GM23248 (cell line): ENCODE data around the gene PDIK1L. TPM values are rescaled to one million over a fixed set of nuclear protein-coding genes. Genes with fewer than 3 reads are reported as not detected.

Experiments
- DNase-seq: peaks from one replicate; pipeline ENCODE4 v3.0.0-alpha.2; 2015
- H2AFZ ChIP-seq: fragments of 200-600 bp; sonication (generic); 2 replicates; pipeline ENCODE4 v1.6.1; 2016; ENCODE audit warnings: antibody characterized with exemption
- H3F3A ChIP-seq: fragments of 200-600 bp; sonication (generic); 2 replicates; pipeline ENCODE4 v1.6.1; 2016; ENCODE audit warnings: mild to moderate bottlenecking, antibody characterized with exemption, mixed run types; ENCODE audit not compliant: insufficient read depth
- H3K27ac ChIP-seq: fragments of 200-600 bp; sonication (generic); 2 replicates; pipeline ENCODE4 v1.5.1; 2016; ENCODE audit warnings: mild to moderate bottlenecking
- H3K27me3 ChIP-seq: fragments of 200-600 bp; sonication (generic); replicated peaks from 2 replicates; pipeline ENCODE4 v1.6.1; 2016; ENCODE audit warnings: mild to moderate bottlenecking; ENCODE audit not compliant: insufficient read depth
- H3K36me3 ChIP-seq: fragments of 200-600 bp; sonication (generic); 2 replicates; pipeline ENCODE4 v1.6.1; 2016; ENCODE audit warnings: low read depth, mild to moderate bottlenecking
- H3K4me1 ChIP-seq: fragments of 200-600 bp; sonication (generic); 2 replicates; pipeline ENCODE4 v1.6.1; 2016; ENCODE audit warnings: mild to moderate bottlenecking; ENCODE audit not compliant: insufficient read depth
- H3K4me2 ChIP-seq: fragments of 200-600 bp; sonication (generic); one replicate; pipeline ENCODE4 v1.6.1; 2016; ENCODE audit warnings: mild to moderate bottlenecking; ENCODE audit not compliant: unreplicated experiment
- H3K4me3 ChIP-seq: fragments of 200-600 bp; sonication (generic); 2 replicates; pipeline ENCODE4 v1.5.1; 2016; ENCODE audit warnings: mild to moderate bottlenecking
- H3K79me2 ChIP-seq: fragments of 200-600 bp; sonication (generic); 2 replicates; pipeline ENCODE4 v1.6.1; 2016; ENCODE audit warnings: mild to moderate bottlenecking; ENCODE audit not compliant: insufficient read depth
- H3K9ac ChIP-seq: fragments of 200-600 bp; sonication (generic); 2 replicates; pipeline ENCODE4 v1.6.1; 2016; ENCODE audit warnings: mild to moderate bottlenecking
- H3K9me2 ChIP-seq: fragments of 200-600 bp; sonication (generic); 2 replicates; pipeline ENCODE4 v1.6.1; 2016; ENCODE audit warnings: mixed run types, mild to moderate bottlenecking, moderate library complexity; ENCODE audit not compliant: insufficient read depth
- H3K9me3 ChIP-seq: fragments of 200-600 bp; sonication (generic); one replicate; pipeline ENCODE4 v1.6.1; 2017; ENCODE audit warnings: low read depth
- H4K20me1 ChIP-seq: fragments of 200-600 bp; sonication (generic); 2 replicates; pipeline ENCODE4 v1.6.0; 2016; ENCODE audit not compliant: insufficient read depth
- EZH2 ChIP-seq: fragments of 200-600 bp; sonication (generic); IDR thresholded peaks from 2 replicates; pipeline ENCODE4 v1.6.1; 2018; ENCODE audit warnings: antibody characterized with exemption, mild to moderate bottlenecking; ENCODE audit not compliant: insufficient read depth, poor library complexity, severe bottlenecking
- EZH2phosphoT487 ChIP-seq: fragments of 200-600 bp; sonication (generic); IDR thresholded peaks from 2 replicates; pipeline ENCODE4 v1.6.1; 2018; ENCODE audit warnings: antibody characterized with exemption, moderate library complexity, mild to moderate bottlenecking, low read depth; ENCODE audit not compliant: insufficient read depth
- WGBS, 2 experiments: methylation state at CpG; one replicate each; pipeline ENCODE4 v1.1.6; 2015 to 2017; ENCODE audit warnings: low lambda C conversion rate in 2 of 2, low coverage in 1 of 2; ENCODE audit errors: missing lambda C conversion rate in 2 of 2; 5-methylcytosine and 5-hydroxymethylcytosine counted together
- in situ Hi-C: fragments of 300-500 bp; cut with MboI; formaldehyde crosslinking; loops from 2 replicates; pipeline ENCODE4 v1.15.0; 2020
- polyA plus RNA-seq: library from polyadenylated mRNA; unstranded; fragments of >200 nt; fragmentation: Nextera tagmentation; extraction: Ambion mirVana; gene quantifications from 2 replicates; pipeline ENCODE4 v1.2.1, GENCODE V29; 2016
- total RNA-seq: library from RNA; depleted of rRNA; stranded (reverse); fragments of >200 nt; shearing (Covaris generic); gene quantifications from 2 replicates; pipeline ENCODE4 v1.2.3, GENCODE V29; 2014

Gene PDIK1L
- total and polyA plus RNA-seq, 2 experiments from 2014 or later: 3.5 to 6.6 TPM

- H3K4me2 ChIP-seq: no peak within 1 kb of the TSS
- H3K79me2 ChIP-seq: no peaks in the 10 kb centered on the region
- WGBS, 2 experiments: 14 to 16% methylated on average over 9 of the region's 9 CpGs
These were observed 44.2 kb upstream of the PDIK1L start, which contains the start of gene TRIM63 for GRCh38 chr1:26067432-26067911. Gene TRIM63 (minus strand): TSS chr1:26067630. CDS start chr1:26067494, 136 bp downstream.

GRCh38 chr1:26069941-26070295 is 41.7 kb upstream of the PDIK1L start:
- Histone ChIP-seq H3K4me3 (no peak overlapping the region), H3K27me3 (peaks cover 52% of the 10 kb centered on the region)

More at GRCh38 chr1:26067432-26067911, 44.2 kb upstream of the PDIK1L start, which contains the start of gene TRIM63:
- Histone ChIP-seq H3K9me3 (no peaks in the 10 kb centered on the region), H4K20me1 (no peaks in the 10 kb centered on the region), H3K36me3 (no peaks in the 10 kb centered on the region), H3K9ac (no peak within 1 kb of the TSS), H3K4me1 (no peaks in the 10 kb centered on the region), H3F3A (no peaks in the 10 kb centered on the region), H3K9me2 (no peaks in the 10 kb centered on the region), H2AFZ (no peak within 1 kb of the TSS), H3K4me3 (no peak within 1 kb of the TSS), H3K27me3 (peaks cover 45% of the 10 kb centered on the region), H3K27ac (no peak within 1 kb of the TSS)
- TF ChIP-seq EZH2: no peak
- no peak for TF ChIP-seq EZH2phosphoT487
- in situ Hi-C loops: no loop called here
- DNase-seq: no peak

GRCh38 chr1:26070296-26070962 is 41.2 kb upstream of the PDIK1L start:
- in situ Hi-C loops: no loop called here
- Histone ChIP-seq H3K4me3 (no peak overlapping the region), H3K4me1 (no peaks in the 10 kb centered on the region), H3K9ac (no peak overlapping the region), H3K9me3 (no peaks in the 10 kb centered on the region), H3K27me3 (peaks cover 52% of the 10 kb centered on the region), H3K9me2 (no peaks in the 10 kb centered on the region), H3K4me2 (no peak overlapping the region), H2AFZ (no peak overlapping the region), H3F3A (no peaks in the 10 kb centered on the region), H3K79me2 (no peaks in the 10 kb centered on the region), H3K27ac (no peak overlapping the region), H3K36me3 (no peaks in the 10 kb centered on the region), H4K20me1 (no peaks in the 10 kb centered on the region)
- no peak for TF ChIP-seq EZH2
- WGBS, 2 experiments: 69 to 76% methylated on average over 4 of the region's 4 CpGs
- DNase-seq: no peak

More at GRCh38 chr1:26069941-26070295, 41.7 kb upstream of the PDIK1L start:
- Histone ChIP-seq H3K4me2 (no peak overlapping the region), H3F3A (no peaks in the 10 kb centered on the region), H3K36me3 (no peaks in the 10 kb centered on the region), H3K9me3 (no peaks in the 10 kb centered on the region), H3K9me2 (no peaks in the 10 kb centered on the region), H3K27ac (no peak overlapping the region), H3K4me1 (no peaks in the 10 kb centered on the region), H4K20me1 (no peaks in the 10 kb centered on the region), H2AFZ (no peak overlapping the region), H3K9ac (no peak overlapping the region), H3K79me2 (no peaks in the 10 kb centered on the region)
- TF ChIP-seq EZH2 (no peak), EZH2phosphoT487 (no peak)
- no peak for DNase-seq
- in situ Hi-C loops: no loop called here
- WGBS, 2 experiments: 27 to 63% methylated on average over 1 of the region's 1 CpG

- Histone ChIP-seq H3K9me2 (no peaks in the 10 kb centered on the region), H3F3A (no peaks in the 10 kb centered on the region), H3K4me3 (no peak overlapping the region), H3K36me3 (no peaks in the 10 kb centered on the region), H3K27ac (no peak overlapping the region), H2AFZ (no peak overlapping the region), H3K4me1 (no peaks in the 10 kb centered on the region), H3K9ac (no peak overlapping the region), H3K9me3 (no peaks in the 10 kb centered on the region), H3K79me2 (no peaks in the 10 kb centered on the region), H3K4me2 (no peak overlapping the region), H4K20me1 (no peaks in the 10 kb centered on the region), H3K27me3 (peaks cover 52% of the 10 kb centered on the region)
- no peak for TF ChIP-seq EZH2phosphoT487
- no peak for TF ChIP-seq EZH2
- no peak for DNase-seq
- in situ Hi-C loops: no loop called here
- WGBS, 2 experiments: 77 to 79% methylated on average over 6 of the region's 6 CpGs
These were observed 40.7 kb upstream of the PDIK1L start for GRCh38 chr1:26070963-26071342.
